H9 (cell line): Measurements from ENCODE around the gene LRG1. TPM values are rescaled to one million over a fixed set of nuclear protein-coding genes. Genes with fewer than 3 reads are reported as not detected.

Experiments used
- DNase-seq: peaks from one replicate; pipeline ENCODE4 v3.0.0-alpha.2; 2017
- H2AFZ ChIP-seq: one replicate; pipeline ENCODE4 v1.6.1; 2013; ENCODE audit warnings: mild to moderate bottlenecking, low read length, control low read depth, moderate library complexity
- H2AK5ac ChIP-seq: 2 replicates; pipeline ENCODE4 v1.6.1; 2013; ENCODE audit warnings: low read length, control low read depth, mixed read lengths; ENCODE audit not compliant: insufficient read length
- H2BK120ac ChIP-seq: one replicate; pipeline ENCODE4 v1.6.1; 2013; ENCODE audit warnings: low read depth, mild to moderate bottlenecking, low read length, control low read depth, inconsistent platforms; ENCODE audit not compliant: poor library complexity, severe bottlenecking
- H2BK12ac ChIP-seq: 2 replicates; pipeline ENCODE4 v1.6.1; 2013; ENCODE audit warnings: low read length, control low read depth, mixed read lengths, low read depth; ENCODE audit not compliant: insufficient read length
- H2BK15ac ChIP-seq: 2 replicates; pipeline ENCODE4 v1.6.1; 2013; ENCODE audit warnings: low read depth, low read length, control low read depth
- H2BK20ac ChIP-seq: one replicate; pipeline ENCODE4 v1.6.1; 2013; ENCODE audit warnings: low read depth, mild to moderate bottlenecking, low read length, control low read depth, inconsistent platforms; ENCODE audit not compliant: poor library complexity, severe bottlenecking
- H2BK5ac ChIP-seq: 2 replicates; pipeline ENCODE4 v1.6.1; 2013; ENCODE audit warnings: low read length, control low read depth, mixed read lengths; ENCODE audit not compliant: insufficient read length
- H3K14ac ChIP-seq: 2 replicates; pipeline ENCODE4 v1.6.1; 2013; ENCODE audit warnings: low read length, control low read depth; ENCODE audit not compliant: insufficient read depth
- H3K18ac ChIP-seq: 2 replicates; pipeline ENCODE4 v1.6.1; 2013; ENCODE audit warnings: low read depth, mild to moderate bottlenecking, mixed read lengths, low read length, control low read depth; ENCODE audit not compliant: insufficient read length
- H3K23ac ChIP-seq: 2 replicates; pipeline ENCODE4 v1.6.1; 2013; ENCODE audit warnings: low read length, control low read depth, mixed read lengths, low read depth; ENCODE audit not compliant: insufficient read length
- H3K23me2 ChIP-seq: 2 replicates; pipeline ENCODE4 v1.6.1; 2013; ENCODE audit warnings: low read depth, mild to moderate bottlenecking, mixed read lengths, low read length, control low read depth; ENCODE audit not compliant: insufficient read length, poor library complexity, severe bottlenecking
- H3K27ac ChIP-seq: 2 replicates; pipeline ENCODE4 v1.5.1; 2013; ENCODE audit warnings: low read length, control low read depth, mixed read lengths, low read depth; ENCODE audit not compliant: insufficient read length
- H3K27me3 ChIP-seq: 2 replicates; pipeline ENCODE4 v1.6.1; 2013; ENCODE audit warnings: low read length, control low read depth, inconsistent platforms; ENCODE audit not compliant: insufficient read depth
- H3K4ac ChIP-seq: 2 replicates; pipeline ENCODE4 v1.6.1; 2013; ENCODE audit warnings: low read depth, mild to moderate bottlenecking, control low read depth, inconsistent platforms, low read length, moderate library complexity
- H3K4me1 ChIP-seq: 2 replicates; pipeline ENCODE4 v1.6.1; 2013; ENCODE audit warnings: low read length, control low read depth, inconsistent platforms; ENCODE audit not compliant: insufficient read depth
- H3K4me2 ChIP-seq: 2 replicates; pipeline ENCODE4 v1.6.1; 2013; ENCODE audit warnings: low read length, control low read depth, mixed read lengths; ENCODE audit not compliant: insufficient read length, insufficient read depth
- H3K56ac ChIP-seq: 2 replicates; pipeline ENCODE4 v1.6.1; 2013; ENCODE audit warnings: low read depth, mild to moderate bottlenecking, mixed read lengths, low read length, control low read depth; ENCODE audit not compliant: insufficient read length
- H3K79me1 ChIP-seq: 2 replicates; pipeline ENCODE4 v1.6.1; 2013; ENCODE audit warnings: low read depth, mild to moderate bottlenecking, moderate library complexity, low read length, control low read depth, inconsistent platforms; ENCODE audit not compliant: insufficient read depth, poor library complexity, severe bottlenecking
- H3K79me2 ChIP-seq: 2 replicates; pipeline ENCODE4 v1.6.1; 2013; ENCODE audit warnings: low read length, control low read depth, inconsistent platforms; ENCODE audit not compliant: insufficient read depth
- H3K9ac ChIP-seq: 2 replicates; pipeline ENCODE4 v1.6.1; 2013; ENCODE audit warnings: low read length, control low read depth, mixed read lengths; ENCODE audit not compliant: insufficient read length; ENCODE audit errors: extremely low read depth
- H3K9me3 ChIP-seq: one replicate; pipeline ENCODE4 v1.6.1; 2013; ENCODE audit warnings: low read depth, low read length, inconsistent platforms; ENCODE audit not compliant: control insufficient read depth
- H3T11ph ChIP-seq: one replicate; pipeline ENCODE4 v1.6.1; 2013; ENCODE audit warnings: mild to moderate bottlenecking, low read length, control low read depth, inconsistent platforms
- H4K20me1 ChIP-seq: one replicate; pipeline ENCODE4 v1.6.1; 2013; ENCODE audit not compliant: control insufficient read depth, insufficient read length, insufficient read depth
- H4K5ac ChIP-seq: 2 replicates; pipeline ENCODE4 v1.6.1; 2013; ENCODE audit warnings: low read depth, mild to moderate bottlenecking, mixed read lengths, low read length, control low read depth; ENCODE audit not compliant: insufficient read length
- H4K8ac ChIP-seq: replicated peaks from 2 replicates; pipeline ENCODE4 v1.6.1; 2013; ENCODE audit warnings: low read length, control low read depth, mixed read lengths, low read depth; ENCODE audit not compliant: insufficient read length
- H4K91ac ChIP-seq: 2 replicates; pipeline ENCODE4 v1.6.1; 2013; ENCODE audit warnings: low read depth, mild to moderate bottlenecking, moderate library complexity, mixed read lengths, low read length, control low read depth; ENCODE audit not compliant: insufficient read length
- H3K27ac Mint-ChIP-seq, 3 experiments: 2 replicates in 2 of 3; 3 replicates in 1 of 3; pipeline ENCODE4 v1.8.0; 2020 to 2021; ENCODE audit warnings: mixed read lengths in 3 of 3, mild to moderate bottlenecking in 1 of 3, moderate library complexity in 1 of 3
- H3K27me3 Mint-ChIP-seq: 2 replicates; pipeline ENCODE4 v1.8.0; 2021; ENCODE audit warnings: low read depth, mild to moderate bottlenecking, moderate library complexity, mixed read lengths
- H3K36me3 Mint-ChIP-seq, 3 experiments: 2 replicates in 2 of 3; 3 replicates in 1 of 3; pipeline ENCODE4 v1.8.0; 2020 to 2021; ENCODE audit warnings: low read depth in 3 of 3, mixed read lengths in 3 of 3; ENCODE audit not compliant: insufficient read depth in 1 of 3
- H3K4me1 Mint-ChIP-seq, 2 experiments: 2 replicates each; pipeline ENCODE4 v1.8.0; 2020; ENCODE audit warnings: mixed read lengths in 2 of 2
- H3K4me3 Mint-ChIP-seq, 2 experiments: 2 replicates in 1 of 2; 3 replicates in 1 of 2; pipeline ENCODE4 v1.8.0; 2020 to 2021; ENCODE audit warnings: mild to moderate bottlenecking in 2 of 2, mixed read lengths in 2 of 2, moderate library complexity in 1 of 2
- H3K9me3 Mint-ChIP-seq, 2 experiments: 2 replicates in 1 of 2; 3 replicates in 1 of 2; pipeline ENCODE4 v1.8.0; 2020; ENCODE audit warnings: mild to moderate bottlenecking in 2 of 2, mixed read lengths in 2 of 2, moderate library complexity in 1 of 2
- CTCF ChIP-seq: fragments of 200-600 bp; sonication (generic); conservative IDR thresholded peaks from 3 replicates; pipeline ENCODE4 v1.8.0; 2021; ENCODE audit warnings: antibody characterized with exemption, mild to moderate bottlenecking
- WGBS: extraction: QIAGEN DNeasy Blood & Tissue Kit; methylation state at CpG from one replicate; pipeline ENCODE4 v1.1.7; 2013; ENCODE audit warnings: missing lambda C conversion rate, low lambda C conversion rate, mixed read lengths; ENCODE audit not compliant: insufficient read length; ENCODE audit errors: extremely low coverage; 5-methylcytosine and 5-hydroxymethylcytosine counted together
- total RNA-seq: library from RNA; stranded (reverse); gene quantifications from 2 replicates; pipeline ENCODE4 v1.2.1, GENCODE V29; 2021

The LRG1 gene
- total RNA-seq, 1 experiment from 2014 or later, result 0.24 TPM

GRCh38 chr19:4543842-4544647, 4.2 kb upstream of the LRG1 start:
- Histone ChIP-seq H3K9me3 (no peaks in the 10 kb centered on the region), H3K4ac (no peak overlapping the region), H2BK5ac (no peak overlapping the region), H3K4me2 (no peak overlapping the region), H3K27ac (no peak overlapping the region), H2BK120ac (no peak overlapping the region), H3K56ac (no peak overlapping the region), H3K4me1 (no peaks in the 10 kb centered on the region), H2BK15ac (no peak overlapping the region), H2AK5ac (no peak overlapping the region), H4K20me1 (peaks cover 3% of the 10 kb centered on the region), H3K9ac (no peak overlapping the region), H4K5ac (no peak overlapping the region), H3K14ac (no peak overlapping the region), H3K79me2 (no peaks in the 10 kb centered on the region), H2BK12ac (no peak overlapping the region), H3K23me2 (no peaks in the 10 kb centered on the region), H3K27me3 (no peaks in the 10 kb centered on the region), H4K91ac (no peak overlapping the region), H3K23ac (no peak overlapping the region), H2AFZ (no peak overlapping the region), H3T11ph (no peak overlapping the region), H4K8ac (no peak overlapping the region), H3K18ac (no peak overlapping the region), H3K79me1 (no peaks in the 10 kb centered on the region), H2BK20ac (no peak overlapping the region)
- Mint-ChIP-seq H3K4me3 (no peak overlapping the region), H3K27ac (no peak overlapping the region), H3K4me1 (peaks cover 6 to 9% of the 10 kb centered on the region in 2 experiments), H3K9me3 (peaks cover 0 to 4% of the 10 kb centered on the region in 2 experiments; a peak in 2 of 5 replicates), H3K27me3 (peaks cover 3% of the 10 kb centered on the region), H3K36me3 (peaks cover 2 to 23% (median 9%) of the 10 kb centered on the region in 3 experiments; a peak in 6 of 7 replicates)
- no CpG with 5 or more reads among the region's 87 CpGs for WGBS
- no peak for DNase-seq
- TF ChIP-seq CTCF, result no peak
